ENCODE data around the gene PPP2R5E. TPM values are rescaled to one million over a fixed set of nuclear protein-coding genes. Genes with fewer than 3 reads are reported as not detected.

Gene PPP2R5E
- total and polyA plus RNA-seq, 2 donors (not counting 3 experiments of a cell fraction or from before 2014, with no cell fraction given) = 4.9 to 52.5 TPM

DNA sequence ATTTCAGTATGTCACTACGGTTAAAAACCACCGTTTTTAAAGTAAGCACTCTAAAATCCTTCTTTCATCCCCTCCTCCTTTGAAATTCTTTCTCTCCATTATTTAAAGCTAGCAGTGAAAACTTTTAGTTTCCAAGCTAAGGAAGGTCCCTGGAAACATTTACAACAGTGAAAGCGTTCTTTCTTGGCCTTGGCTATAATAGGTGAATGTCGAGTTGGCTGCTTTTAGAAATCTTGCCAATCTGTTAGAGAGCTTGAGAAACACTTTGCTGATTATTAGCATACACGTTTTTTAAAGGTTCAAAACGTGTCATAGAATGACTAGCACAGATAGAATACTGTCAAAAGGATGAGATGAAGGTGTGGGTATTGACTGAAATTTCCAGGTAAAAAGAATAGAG, 83.4 kb downstream of the PPP2R5E start:
- peaks cover 3% of the 10 kb centered on the region for H4K20me1 ChIP-seq (replicated peaks; ENCODE audit: control insufficient read depth, extremely low read depth, insufficient read depth, low read length)
- H3K9ac ChIP-seq (replicated peaks; ENCODE audit: extremely low read depth, insufficient read depth, low read length) = no peak overlapping the region
- no peaks in the 10 kb centered on the region for H3K9me1 ChIP-seq (replicated peaks; ENCODE audit: control insufficient read depth, extremely low read depth, insufficient read depth, low read length)
- intact Hi-C loops (cut with micrococcal nuclease) = no loop called here
- peaks cover 61% of the 10 kb centered on the region for H3K79me2 ChIP-seq (ENCODE audit: control insufficient read depth, insufficient read depth, low read length)
- TF ChIP-seq POLR2AphosphoS5 (IDR thresholded peaks at IDR 0.05; ENCODE audit: insufficient read depth, low read depth, low read length) = no peak
- TF ChIP-seq POLR2A (IDR thresholded peaks at IDR 0.05; ENCODE audit: low read depth, low read length) = no peak
- TF ChIP-seq JUN (IDR thresholded peaks at IDR 0.05; ENCODE audit: borderline replicate concordance, insufficient read depth, insufficient read length, low read depth) = no peak
- TF ChIP-seq, protein P1, sequence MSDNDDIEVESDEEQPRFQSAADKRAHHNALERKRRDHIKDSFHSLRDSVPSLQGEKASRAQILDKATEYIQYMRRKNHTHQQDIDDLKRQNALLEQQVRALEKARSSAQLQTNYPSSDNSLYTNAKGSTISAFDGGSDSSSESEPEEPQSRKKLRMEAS (IDR thresholded peaks at IDR 0.05; ENCODE audit: insufficient read depth, insufficient read length) = no peak
- no peak for TF ChIP-seq FOS (IDR thresholded peaks at IDR 0.05; ENCODE audit: borderline replicate concordance, insufficient read depth, low read length)
- TF ChIP-seq GATA2 (IDR thresholded peaks at IDR 0.05; ENCODE audit: insufficient read depth, insufficient read length, low read depth, low read length) = no peak
- TF ChIP-seq MYC (IDR thresholded peaks at IDR 0.05; ENCODE audit: low read depth, low read length) = no peak
- TF ChIP-seq, protein P2, sequence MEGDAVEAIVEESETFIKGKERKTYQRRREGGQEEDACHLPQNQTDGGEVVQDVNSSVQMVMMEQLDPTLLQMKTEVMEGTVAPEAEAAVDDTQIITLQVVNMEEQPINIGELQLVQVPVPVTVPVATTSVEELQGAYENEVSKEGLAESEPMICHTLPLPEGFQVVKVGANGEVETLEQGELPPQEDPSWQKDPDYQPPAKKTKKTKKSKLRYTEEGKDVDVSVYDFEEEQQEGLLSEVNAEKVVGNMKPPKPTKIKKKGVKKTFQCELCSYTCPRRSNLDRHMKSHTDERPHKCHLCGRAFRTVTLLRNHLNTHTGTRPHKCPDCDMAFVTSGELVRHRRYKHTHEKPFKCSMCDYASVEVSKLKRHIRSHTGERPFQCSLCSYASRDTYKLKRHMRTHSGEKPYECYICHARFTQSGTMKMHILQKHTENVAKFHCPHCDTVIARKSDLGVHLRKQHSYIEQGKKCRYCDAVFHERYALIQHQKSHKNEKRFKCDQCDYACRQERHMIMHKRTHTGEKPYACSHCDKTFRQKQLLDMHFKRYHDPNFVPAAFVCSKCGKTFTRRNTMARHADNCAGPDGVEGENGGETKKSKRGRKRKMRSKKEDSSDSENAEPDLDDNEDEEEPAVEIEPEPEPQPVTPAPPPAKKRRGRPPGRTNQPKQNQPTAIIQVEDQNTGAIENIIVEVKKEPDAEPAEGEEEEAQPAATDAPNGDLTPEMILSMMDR (IDR thresholded peaks at IDR 0.05; ENCODE audit: extremely low read depth in 1 of 2, insufficient read depth in 1 of 2, low read depth in 1 of 2, low read length in 2 of 2) = no peak
- TF ChIP-seq EZH2 (IDR thresholded peaks at IDR 0.05; ENCODE audit: borderline replicate concordance, low read depth, low read length, severe bottlenecking) = no peak
- dilution Hi-C loops (cut with MboI; ENCODE audit: extremely low pct_ligation_motif_present, low sequenced_read_pairs) = no loop called here
- H3K4me1 ChIP-seq (ENCODE audit: control insufficient read depth, extremely low read depth, insufficient read depth, low read length) = no peaks in the 10 kb centered on the region
- DNase-seq (ENCODE audit: low read depth, low spot score) (no peak), FAIRE-seq (no peak)
- no peaks in the 10 kb centered on the region for H3K27me3 ChIP-seq (ENCODE audit: control insufficient read depth in 2 of 2, insufficient read depth in 2 of 2, low read length in 2 of 2)
- ChIA-PET CTCF (interaction anchor here (0.9 to 2.7 kb wide), 4 partner anchors 12 to 844 kb away, joined by 3 to 10 read pairs (median 4); no protein-coding TSS in a partner anchor), POLR2A (no interaction called here)
- BruUV-seq (replicated peaks) = no TSS peak
- no peak overlapping the region for H2AFZ ChIP-seq (ENCODE audit: low read depth, low read length)
- H3K9me3 ChIP-seq (replicated peaks; ENCODE audit: control insufficient read depth, insufficient read depth, low read length) = no peaks in the 10 kb centered on the region
- H3K4me3 ChIP-seq (replicated peaks in 1 of 3; ENCODE audit: insufficient read depth in 1 of 3, low read depth in 1 of 3, low read length in 3 of 3) = no peak overlapping the region
- no peaks in the 10 kb centered on the region for H3K36me3 ChIP-seq (ENCODE audit: control insufficient read depth in 2 of 2, extremely low read depth in 1 of 2, insufficient read depth in 2 of 2, low read length in 2 of 2)
- H3K4me2 ChIP-seq (ENCODE audit: insufficient read depth, low read length) = no peak overlapping the region
- no peak overlapping the region for H3K27ac ChIP-seq (ENCODE audit: insufficient read depth, low read depth, low read length)

Measured in endothelial cell of umbilical vein (primary cell).